ENCODE data around the gene LUC7L2. TPM values are rescaled to one million over a fixed set of nuclear protein-coding genes. Genes with fewer than 3 reads are reported as not detected.

LUC7L2 gene
- total and polyA plus RNA-seq, 9 of the 15 experiments (the other 6 are each of a cell fraction or from before 2014, with no cell fraction given): 56.1 to 207 (median 141) TPM

GRCh38 chr7:139340037-139340807 is 19.5 kb upstream of the LUC7L2 start (continued):
- TF ChIP-seq RCOR1 (IDR thresholded peaks at IDR 0.05; ENCODE audit: borderline replicate concordance in 1 of 2, low read depth in 2 of 2, low read length in 2 of 2): peak; percentile 74 to 95; a peak in 3 of 4 replicates
- no peak for TF ChIP-seq SMARCC2 (IDR thresholded peaks at IDR 0.05; ENCODE audit: low read depth)

GRCh38 chr7:139340808-139341057 is 19.0 kb upstream of the LUC7L2 start:
- peaks cover 4% of the 10 kb centered on the region in 2 experiments; a peak in 2 of 5 replicates for H3K4me1 ChIP-seq (replicated peaks in 1 of 2; ENCODE audit: control insufficient read depth in 2 of 2, insufficient read depth in 2 of 2, low read length in 2 of 2)
- no peak for ATAC-seq
- peaks cover 16% of the 10 kb centered on the region; the same call in 1 of the 3 replicates for H3K36me3 ChIP-seq (ENCODE audit: control insufficient read depth, insufficient read depth, low read length)
- H3K9me3 ChIP-seq (replicated peaks; ENCODE audit: control insufficient read depth, insufficient read depth, low read depth, low read length): peaks cover 12% of the 10 kb centered on the region
- peak overlapping the region; percentile 99 for H3K27ac ChIP-seq (ENCODE audit: extremely low read depth, low read depth, low read length)
- intact Hi-C loops (cut with micrococcal nuclease) (loop anchor here (1.0 to 10.0 kb wide), 7 partner anchors 19 to 323 kb away; partner anchors contain the start of genes LUC7L2, UBN2 and ZC3HAV1), in situ Hi-C loops (cut with MboI) (no loop called here)
- POLR2A ChIA-PET: interaction anchor here (0.6 to 1.9 kb wide), 5 partner anchors 15 to 249 kb away, joined by 3 to 23 read pairs (median 5); partner anchors contain the start of gene LUC7L2
- H3K79me2 ChIP-seq (ENCODE audit: control insufficient read depth, insufficient read depth, low read length): peaks cover 28% of the 10 kb centered on the region
- CTCF ChIA-PET (ENCODE audit: low intra/inter-chr PET ratio): interaction anchor here (0.6 to 0.7 kb wide), 3 partner anchors 20 to 229 kb away, joined by 3 to 4 read pairs (median 3); no protein-coding TSS in a partner anchor
- H2AFZ ChIP-seq (ENCODE audit: low read depth, low read length): peak overlapping the region; percentile 98
- no peaks in the 10 kb centered on the region for H3K9me1 ChIP-seq (ENCODE audit: control insufficient read depth, insufficient read depth, low read length)
- no peak for DNase-seq (ENCODE audit: extremely low read depth in 1 of 4, low spot score in 3 of 4)
- peak overlapping the region; percentile 81 for H3K4me3 ChIP-seq
- 0% methylated on average over 9 of the region's 9 CpGs for WGBS (ENCODE audit: insufficient coverage, low coverage, missing lambda C conversion rate)
- no peaks in the 10 kb centered on the region for H3K27me3 ChIP-seq (ENCODE audit: control insufficient read depth in 2 of 2, insufficient read depth in 2 of 2, low read length in 2 of 2)
- peak overlapping the region; percentile 96 for H3K4me2 ChIP-seq (ENCODE audit: insufficient read depth, low read length)
- no peak for FAIRE-seq
- no peaks in the 10 kb centered on the region for H4K20me1 ChIP-seq (replicated peaks; ENCODE audit: control insufficient read depth, insufficient read depth, low read length)
- peak overlapping the region; percentile 100 for H3K9ac ChIP-seq (ENCODE audit: insufficient read depth in 1 of 2, low read depth in 2 of 2, low read length in 2 of 2)
- no TSS peak for BruUV-seq (replicated peaks)
- TF ChIP-seq TFE3 (CRISPR knock-in tag; IDR thresholded peaks at IDR 0.05) (0 out of 2 replicates have a peak, but pooled peaks have one; percentile 0), CHD1 (IDR thresholded peaks at IDR 0.05; ENCODE audit: low read length) (peak; percentile 95), ZNF592 (IDR thresholded peaks at IDR 0.05) (no peak), BACH1 (tag; IDR thresholded peaks at IDR 0.05) (peak; percentile 80; the same call in 1 of the 2 replicates), GATAD2B (IDR thresholded peaks at IDR 0.05; ENCODE audit: borderline replicate concordance) (0 out of 2 replicates have a peak, but pooled peaks have one; percentile 22), GMEB1 (CRISPR knock-in tag; IDR thresholded peaks at IDR 0.05) (no peak), ZNF197 (CRISPR knock-in tag; IDR thresholded peaks at IDR 0.05; ENCODE audit: low read depth) (no peak), SIX5 (IDR thresholded peaks at IDR 0.05; ENCODE audit: borderline replicate concordance in 1 of 2, insufficient read depth in 1 of 2, low read depth in 1 of 2, low read length in 2 of 2) (no peak), PHF21A (IDR thresholded peaks at IDR 0.05; ENCODE audit: borderline replicate concordance, low read depth) (0 out of 2 replicates have a peak, but pooled peaks have one; percentile 61)
